Neural progenitor cell (in vitro differentiated cells): Measurements from ENCODE around the gene TACR1.

Experiments used
- CTCF ChIP-seq: fragments of 200-600 bp; sonication (generic); IDR thresholded peaks from 2 replicates; pipeline ENCODE4 v1.5.1; 2017; ENCODE audit warnings: antibody characterized with exemption, mild to moderate bottlenecking
- EZH2 ChIP-seq: fragments of 200-600 bp; sonication (generic); IDR thresholded peaks from 2 replicates; pipeline ENCODE4 v1.6.1; 2017; ENCODE audit warnings: antibody characterized with exemption, mild to moderate bottlenecking, moderate library complexity
- EZH2phosphoT487 ChIP-seq: fragments of 200-600 bp; sonication (generic); IDR thresholded peaks from 2 replicates; pipeline ENCODE4 v1.6.1; 2017; ENCODE audit warnings: antibody characterized with exemption

GRCh38 chr2:75226099-75226498 is 26.8 kb upstream of the TACR1 start:
- TF ChIP-seq CTCF = no peak
- no peak for TF ChIP-seq EZH2phosphoT487
- TF ChIP-seq EZH2 = no peak
